OCI-LY7 (cell line): ENCODE results near the gene KIF1B.

ENCODE experiments used
- CTCF ChIP-seq: fragments of 200-600 bp; sonication (generic); conservative IDR thresholded peaks from 2 replicates; pipeline ENCODE4 v1.5.1; 2014; ENCODE audit warnings: mild to moderate bottlenecking, antibody characterized with exemption, low read length, moderate library complexity, mixed read lengths
- EZH2phosphoT487 ChIP-seq: fragments of 200-600 bp; sonication (generic); IDR thresholded peaks from 2 replicates; pipeline ENCODE4 v1.6.1; 2018; ENCODE audit warnings: low read depth, borderline replicate concordance, mild to moderate bottlenecking, mixed run types, antibody characterized with exemption, low read length, moderate library complexity, mixed read lengths

GRCh38 chr1:10189659-10190058 lies 20.7 kb upstream of the KIF1B start:
- no peak for TF ChIP-seq CTCF
- TF ChIP-seq EZH2phosphoT487 = no peak
